ENCODE measurements around the gene SMAD1.

The SMAD1 gene

DNA sequence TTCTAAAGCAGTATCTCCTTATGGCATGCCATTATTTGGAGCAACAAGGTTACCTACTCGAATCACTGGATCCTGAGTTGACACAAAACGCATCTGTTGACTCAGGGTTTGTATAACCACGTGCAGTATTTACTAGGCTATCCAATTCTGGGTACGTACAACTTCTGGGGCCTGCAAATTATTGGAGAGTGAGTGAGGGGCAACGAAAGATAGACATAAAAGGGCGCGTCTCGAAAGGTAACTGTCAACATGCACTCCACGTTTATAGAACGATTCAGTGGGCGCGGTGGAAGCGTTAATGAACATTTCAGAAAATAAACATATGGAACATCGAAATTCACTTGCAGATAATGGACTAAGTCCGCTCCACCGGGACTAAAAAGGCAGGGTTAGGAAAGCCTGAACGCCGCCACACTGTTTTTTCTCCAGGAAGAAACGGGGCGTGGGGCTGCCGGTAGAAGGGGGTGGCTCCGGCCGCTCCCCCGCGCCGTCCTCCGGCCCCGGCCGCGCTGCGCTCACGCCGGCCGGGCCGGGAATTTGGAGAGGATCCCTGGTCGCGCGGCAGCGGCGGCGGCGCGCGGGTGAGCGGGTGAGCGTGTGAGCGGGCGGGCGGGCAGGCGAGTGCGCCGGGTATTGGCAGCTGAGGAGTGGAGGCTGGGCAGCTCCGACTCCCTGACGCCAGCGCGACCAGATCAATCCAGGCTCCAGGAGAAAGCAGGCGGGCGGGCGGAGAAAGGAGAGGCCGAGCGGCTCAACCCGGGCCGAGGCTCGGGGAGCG lies at the start of gene SMAD1:
SMAD1 (plus strand) TSS at position 690 of the 778 bp plus-strand sequence. CDS start 32,761 bp downstream, outside the sequence.
- peak; percentile 86 for DNase-seq

DNA sequence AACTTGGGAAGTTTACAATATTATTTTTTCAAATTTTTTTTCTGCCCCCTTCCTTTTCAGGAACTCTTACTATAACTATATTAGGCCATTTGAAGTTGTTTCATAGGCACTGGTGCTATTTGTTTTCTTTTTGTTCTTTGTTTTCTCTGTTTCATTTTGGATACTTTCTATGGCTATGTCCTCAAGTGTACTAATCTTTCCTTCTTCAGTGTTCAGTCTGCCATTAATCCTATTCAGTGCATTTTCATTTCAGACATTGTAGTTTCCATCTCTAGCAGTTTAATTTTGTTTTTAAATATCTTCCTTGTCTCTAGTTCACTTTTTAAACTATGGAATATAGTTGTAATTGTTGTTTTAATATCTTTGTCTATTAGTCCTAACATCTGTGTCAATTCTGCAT lies 48.0 kb upstream of the SMAD1 start:
- no peak for DNase-seq

GRCh38 chr4:145435646-145436045 lies 46.0 kb upstream of the SMAD1 start:
- no peak for DNase-seq

GRCh38 chr4:145436114-145436513 lies 45.5 kb upstream of the SMAD1 start:
- no peak for DNase-seq

- DNase-seq, result no peak
Measured at GRCh38 chr4:145436796-145437195, 44.9 kb upstream of the SMAD1 start.

DNA sequence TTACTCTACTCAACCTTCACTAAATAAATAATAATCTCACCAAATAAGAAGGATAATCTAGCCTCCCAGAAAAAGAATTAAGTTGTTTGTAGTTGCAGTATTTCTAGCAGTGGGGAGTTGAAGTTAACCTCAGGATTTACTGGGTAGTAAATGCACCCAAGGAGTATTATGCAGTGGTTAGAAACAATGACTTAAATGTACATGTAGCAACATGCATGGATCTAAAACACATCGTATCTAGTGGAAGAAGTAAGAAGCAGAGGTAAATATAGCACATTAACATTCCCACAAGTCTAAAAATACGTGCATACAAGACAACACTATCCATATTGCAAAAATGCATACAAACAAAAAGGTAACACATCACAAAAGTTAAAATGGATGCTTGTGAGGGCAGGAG lies 44.2 kb upstream of the SMAD1 start:
- DNase-seq, result no peak

GRCh38 chr4:145438298-145438697 lies 43.4 kb upstream of the SMAD1 start:
- no peak for DNase-seq

- no peak for DNase-seq
Measured at GRCh38 chr4:145440292-145441007, 41.2 kb upstream of the SMAD1 start.

DNA sequence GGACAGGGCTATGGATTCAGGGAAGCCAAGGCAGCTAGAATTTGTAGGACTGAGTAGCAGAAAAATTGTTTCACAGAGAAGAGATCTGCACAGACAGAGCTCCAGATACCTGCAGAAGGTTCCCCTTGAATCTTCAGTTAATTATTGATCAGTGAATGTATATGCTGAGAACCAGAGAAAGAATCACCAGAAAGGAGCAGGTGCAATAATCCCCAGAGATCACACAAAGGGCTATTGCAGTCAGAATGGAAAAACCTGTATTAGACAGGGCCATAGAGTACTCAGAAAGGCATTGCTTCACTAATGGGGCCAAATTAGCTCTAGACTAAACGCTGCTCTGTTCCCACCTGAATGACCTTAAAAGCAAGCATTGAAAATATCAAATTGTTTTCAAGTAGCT lies 35.5 kb upstream of the SMAD1 start:
- no peak for DNase-seq

- no peak for DNase-seq
Measured at GRCh38 chr4:145451895-145452294, 29.8 kb upstream of the SMAD1 start.

GRCh38 chr4:145452447-145453162 lies 29.0 kb upstream of the SMAD1 start:
- no peak for DNase-seq

GRCh38 chr4:145453163-145453520 lies 28.5 kb upstream of the SMAD1 start:
- no peak for DNase-seq

DNA sequence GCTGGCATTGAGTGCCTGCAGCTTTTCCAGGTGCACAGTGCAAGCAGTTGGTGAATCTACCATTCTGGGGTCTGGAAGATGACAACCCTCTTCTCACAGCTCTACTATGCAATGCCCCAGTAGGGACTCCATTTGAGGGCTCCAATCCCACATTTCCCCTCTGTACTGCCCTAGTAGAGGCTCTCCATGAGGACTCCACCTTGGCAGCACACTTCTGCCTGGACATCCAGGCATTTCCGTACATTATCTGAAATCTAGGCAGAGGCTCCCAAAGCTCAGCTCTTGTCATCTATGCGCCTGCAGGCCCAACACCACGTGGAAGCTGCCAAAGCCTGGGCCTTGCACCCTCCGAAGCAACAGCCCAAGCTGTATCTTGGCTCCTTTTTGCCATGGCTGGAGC lies 8.4 kb upstream of the SMAD1 start:
- no peak for DNase-seq

- no peak for DNase-seq
Measured at GRCh38 chr4:145480257-145480656, 1.4 kb upstream of the SMAD1 start.

DNA sequence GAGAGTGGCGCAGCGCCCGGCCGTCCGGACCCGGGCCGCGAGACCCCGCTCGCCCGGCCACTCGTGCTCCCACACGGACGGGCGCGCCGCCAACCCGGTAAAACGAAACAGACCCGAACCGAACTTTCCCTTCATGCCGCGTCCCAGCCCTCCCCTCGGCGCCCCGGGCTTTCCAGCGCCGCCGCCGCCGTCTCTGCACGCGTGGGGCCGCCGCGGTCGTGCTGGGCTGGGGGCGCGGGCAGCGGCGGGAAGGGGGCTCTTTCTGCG lies 222 bp downstream of the SMAD1 start:
- DNase-seq, result no peak

- peak; percentile 63 for DNase-seq
Measured at GRCh38 chr4:145482209-145483037, 770 bp downstream of the SMAD1 start.

- no peak for DNase-seq
Measured at GRCh38 chr4:145483514-145483913, 1.9 kb downstream of the SMAD1 start.

GRCh38 chr4:145484225-145484846 lies 2.7 kb downstream of the SMAD1 start:
- DNase-seq, result no peak

DNA sequence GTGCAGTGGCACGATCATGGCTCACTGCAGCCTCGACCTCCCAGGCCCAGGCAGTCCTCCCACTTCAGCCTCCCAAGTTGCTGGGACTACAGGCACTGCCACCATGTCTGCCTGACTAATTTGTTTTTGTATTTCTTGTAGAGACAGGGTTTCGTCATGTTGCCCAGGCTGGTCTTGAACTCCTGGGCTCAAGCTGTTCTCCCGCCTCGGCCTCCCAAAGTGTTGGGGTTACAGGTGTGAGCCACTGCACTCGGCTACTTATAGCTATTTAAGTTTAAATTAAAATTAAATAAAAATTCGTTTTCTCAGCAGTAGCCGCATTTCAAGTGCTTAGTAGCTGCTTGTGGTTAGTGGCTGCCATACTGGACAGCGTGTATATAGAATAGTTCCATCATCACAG lies 3.5 kb downstream of the SMAD1 start:
- no peak for DNase-seq

- no peak for DNase-seq
Measured at GRCh38 chr4:145486603-145487002, 5.0 kb downstream of the SMAD1 start.

GRCh38 chr4:145487631-145488030 lies 6.0 kb downstream of the SMAD1 start:
- DNase-seq, result no peak

DNA sequence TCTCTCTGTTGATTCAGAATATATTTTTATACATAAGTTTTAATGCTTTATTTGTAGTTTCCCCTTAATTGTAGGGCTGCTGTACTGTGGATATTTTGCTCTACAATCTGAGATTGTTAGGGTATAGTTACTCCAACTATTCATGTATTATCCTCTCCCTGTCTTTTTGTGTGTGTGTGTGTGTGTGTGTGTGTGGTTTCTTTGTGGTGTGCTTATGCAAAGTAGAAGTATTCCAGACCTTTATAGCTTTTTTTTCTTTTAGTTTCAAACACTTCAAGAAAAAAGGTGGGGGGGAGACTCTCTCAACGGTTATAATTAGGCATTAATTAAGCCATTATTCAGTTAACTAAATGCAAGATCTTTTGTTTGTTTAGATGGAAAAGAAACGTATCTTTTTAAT lies 6.7 kb downstream of the SMAD1 start:
- no peak for DNase-seq

DNA sequence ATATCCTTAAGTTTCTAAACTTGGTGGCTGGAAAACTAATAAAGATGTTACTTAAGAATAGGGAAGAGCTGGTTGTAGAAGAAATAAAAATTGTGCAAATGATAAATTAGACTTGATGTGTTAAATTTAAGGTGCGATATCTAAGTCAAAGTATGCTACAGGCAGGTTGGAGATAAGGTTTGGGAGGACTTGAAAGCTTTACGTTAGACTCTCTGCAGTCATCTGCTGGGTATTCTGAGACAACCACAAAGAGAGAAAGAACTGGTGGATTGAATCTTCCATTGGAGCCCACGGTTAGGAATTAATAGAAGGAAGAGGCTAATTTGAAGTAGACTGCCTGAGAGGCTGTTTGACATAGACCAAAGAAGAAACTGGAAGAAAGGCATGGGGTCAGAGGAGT lies 7.9 kb downstream of the SMAD1 start:
- no peak for DNase-seq

All from midbrain (tissue), 1 donor.